ENCODE measurements around the gene HPSE2. TPM values are rescaled to one million over a fixed set of nuclear protein-coding genes. Genes with fewer than 3 reads are reported as not detected.

HPSE2 gene
- polyA plus RNA-seq, 2 of the 4 experiments (the other 2 are of a cell fraction) = not detected

DNA sequence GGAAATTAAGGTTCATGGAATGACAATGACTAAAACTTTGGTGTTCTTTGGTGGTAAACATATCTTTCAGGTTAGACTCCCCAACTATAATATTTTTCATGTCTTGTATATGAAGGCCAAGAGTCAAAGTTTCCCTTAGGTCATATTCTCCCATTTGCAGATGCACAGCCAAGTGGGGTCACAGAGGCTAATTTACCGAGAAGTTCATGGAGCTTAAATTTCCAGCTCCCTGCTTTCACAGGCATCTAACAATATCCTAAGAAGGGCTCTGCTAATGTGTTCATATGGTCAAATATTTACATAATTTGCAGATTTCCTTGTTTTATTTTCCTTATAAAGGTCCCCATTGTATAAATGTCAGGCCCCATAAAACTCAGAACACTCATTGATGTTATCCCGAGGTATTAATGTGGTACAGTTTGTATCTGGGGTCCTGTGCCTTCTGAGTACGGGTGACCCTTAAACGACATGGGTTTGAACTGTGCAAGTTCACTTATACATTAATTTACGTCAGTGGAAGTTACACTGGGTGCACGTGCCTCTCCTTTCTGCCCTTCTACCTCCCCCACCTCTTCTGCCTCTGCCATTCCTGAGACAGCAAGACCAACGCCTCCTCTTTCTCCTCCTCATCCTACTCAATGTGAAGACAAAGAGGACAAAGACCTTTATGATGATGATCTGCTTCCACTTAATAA is 603.0 kb downstream of the HPSE2 start (continued):
- no peak for TF ChIP-seq POLR2AphosphoS2 (conservative IDR thresholded peaks at IDR 0.05; ENCODE audit: low read length)
- TF ChIP-seq KDM1A (IDR thresholded peaks at IDR 0.05; ENCODE audit: low read depth) = no peak
- TF ChIP-seq MAZ (IDR thresholded peaks at IDR 0.05; ENCODE audit: borderline replicate concordance, low read depth, low read length) = no peak
- no peak for TF ChIP-seq ZSCAN20 (CRISPR knock-in tag; IDR thresholded peaks at IDR 0.05)
- no peak for TF ChIP-seq JUNB (IDR thresholded peaks at IDR 0.05)
- TF ChIP-seq, protein P1, sequence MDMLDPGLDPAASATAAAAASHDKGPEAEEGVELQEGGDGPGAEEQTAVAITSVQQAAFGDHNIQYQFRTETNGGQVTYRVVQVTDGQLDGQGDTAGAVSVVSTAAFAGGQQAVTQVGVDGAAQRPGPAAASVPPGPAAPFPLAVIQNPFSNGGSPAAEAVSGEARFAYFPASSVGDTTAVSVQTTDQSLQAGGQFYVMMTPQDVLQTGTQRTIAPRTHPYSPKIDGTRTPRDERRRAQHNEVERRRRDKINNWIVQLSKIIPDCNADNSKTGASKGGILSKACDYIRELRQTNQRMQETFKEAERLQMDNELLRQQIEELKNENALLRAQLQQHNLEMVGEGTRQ (IDR thresholded peaks at IDR 0.05) = no peak
- TF ChIP-seq, protein P2, sequence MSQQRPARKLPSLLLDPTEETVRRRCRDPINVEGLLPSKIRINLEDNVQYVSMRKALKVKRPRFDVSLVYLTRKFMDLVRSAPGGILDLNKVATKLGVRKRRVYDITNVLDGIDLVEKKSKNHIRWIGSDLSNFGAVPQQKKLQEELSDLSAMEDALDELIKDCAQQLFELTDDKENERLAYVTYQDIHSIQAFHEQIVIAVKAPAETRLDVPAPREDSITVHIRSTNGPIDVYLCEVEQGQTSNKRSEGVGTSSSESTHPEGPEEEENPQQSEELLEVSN (IDR thresholded peaks at IDR 0.05; ENCODE audit: borderline replicate concordance, low read depth) = no peak

DNA sequence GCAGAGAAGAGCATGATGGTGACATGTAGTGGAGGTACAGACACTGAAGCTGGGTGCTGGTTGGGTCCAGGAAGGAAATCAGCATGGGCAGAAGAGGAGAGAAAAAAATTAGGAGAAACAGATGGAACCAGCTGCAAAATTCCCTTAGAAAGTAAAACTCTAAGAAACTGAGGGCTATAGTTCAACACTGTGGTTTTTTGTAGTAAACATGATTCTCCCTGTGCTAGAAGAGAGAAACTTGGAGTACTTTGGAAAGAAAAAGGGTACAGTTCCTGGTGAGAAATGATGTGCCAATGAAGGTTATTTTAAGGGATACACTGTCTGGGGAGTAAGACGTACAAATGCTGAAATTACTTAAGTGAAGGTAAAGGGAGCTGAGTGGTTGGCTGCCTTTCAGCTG is 607.4 kb downstream of the HPSE2 start:
- ATAC-seq = no peak
- Histone ChIP-seq H3K9me3 (no peaks in the 10 kb centered on the region), H3K4me1 (no peaks in the 10 kb centered on the region), H3K4me2 (no peak overlapping the region), H3K4me3 (no peak overlapping the region), H3K27ac (no peak overlapping the region)
- 62% methylated on average over 1 of the region's 1 CpG for WGBS (ENCODE audit: missing lambda C conversion rate)
- TF ChIP-seq MAFK (IDR thresholded peaks at IDR 0.05; ENCODE audit: partially characterized antibody) (no peak), BCL3 (IDR thresholded peaks at IDR 0.05) (no peak), NFE2L2 (conservative IDR thresholded peaks at IDR 0.05; ENCODE audit: low read length) (no peak), HDAC2 (IDR thresholded peaks at IDR 0.05) (no peak), HEYL (CRISPR knock-in tag; IDR thresholded peaks at IDR 0.05) (no peak), ZC3H11A (IDR thresholded peaks at IDR 0.05) (no peak), FOXS1 (CRISPR knock-in tag; IDR thresholded peaks at IDR 0.05) (no peak), SMC3 (IDR thresholded peaks at IDR 0.05) (no peak), FOSB (CRISPR knock-in tag; IDR thresholded peaks at IDR 0.05) (no peak), KDM1A (IDR thresholded peaks at IDR 0.05; ENCODE audit: low read depth) (no peak)
- TF ChIP-seq, protein P3, sequence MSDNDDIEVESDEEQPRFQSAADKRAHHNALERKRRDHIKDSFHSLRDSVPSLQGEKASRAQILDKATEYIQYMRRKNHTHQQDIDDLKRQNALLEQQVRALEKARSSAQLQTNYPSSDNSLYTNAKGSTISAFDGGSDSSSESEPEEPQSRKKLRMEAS (IDR thresholded peaks at IDR 0.05) = no peak
- TF ChIP-seq, protein P4, sequence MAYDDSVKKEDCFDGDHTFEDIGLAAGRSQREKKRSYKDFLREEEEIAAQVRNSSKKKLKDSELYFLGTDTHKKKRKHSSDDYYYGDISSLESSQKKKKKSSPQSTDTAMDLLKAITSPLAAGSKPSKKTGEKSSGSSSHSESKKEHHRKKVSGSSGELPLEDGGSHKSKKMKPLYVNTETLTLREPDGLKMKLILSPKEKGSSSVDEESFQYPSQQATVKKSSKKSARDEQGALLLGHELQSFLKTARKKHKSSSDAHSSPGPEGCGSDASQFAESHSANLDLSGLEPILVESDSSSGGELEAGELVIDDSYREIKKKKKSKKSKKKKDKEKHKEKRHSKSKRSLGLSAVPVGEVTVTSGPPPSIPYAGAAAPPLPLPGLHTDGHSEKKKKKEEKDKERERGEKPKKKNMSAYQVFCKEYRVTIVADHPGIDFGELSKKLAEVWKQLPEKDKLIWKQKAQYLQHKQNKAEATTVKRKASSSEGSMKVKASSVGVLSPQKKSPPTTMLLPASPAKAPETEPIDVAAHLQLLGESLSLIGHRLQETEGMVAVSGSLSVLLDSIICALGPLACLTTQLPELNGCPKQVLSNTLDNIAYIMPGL (CRISPR knock-in tag; IDR thresholded peaks at IDR 0.05; ENCODE audit: borderline replicate concordance) = no peak
- TF ChIP-seq, protein P5, sequence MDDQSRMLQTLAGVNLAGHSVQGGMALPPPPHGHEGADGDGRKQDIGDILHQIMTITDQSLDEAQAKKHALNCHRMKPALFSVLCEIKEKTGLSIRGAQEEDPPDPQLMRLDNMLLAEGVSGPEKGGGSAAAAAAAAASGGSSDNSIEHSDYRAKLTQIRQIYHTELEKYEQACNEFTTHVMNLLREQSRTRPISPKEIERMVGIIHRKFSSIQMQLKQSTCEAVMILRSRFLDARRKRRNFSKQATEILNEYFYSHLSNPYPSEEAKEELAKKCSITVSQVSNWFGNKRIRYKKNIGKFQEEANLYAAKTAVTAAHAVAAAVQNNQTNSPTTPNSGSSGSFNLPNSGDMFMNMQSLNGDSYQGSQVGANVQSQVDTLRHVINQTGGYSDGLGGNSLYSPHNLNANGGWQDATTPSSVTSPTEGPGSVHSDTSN (IDR thresholded peaks at IDR 0.05) = no peak
- POLR2A ChIA-PET = no interaction called here
- DNase-seq (ENCODE audit: low read depth in 1 of 2, low spot score in 1 of 2) = no peak
- CTCF ChIA-PET = no interaction called here
- no peak for FAIRE-seq

DNA sequence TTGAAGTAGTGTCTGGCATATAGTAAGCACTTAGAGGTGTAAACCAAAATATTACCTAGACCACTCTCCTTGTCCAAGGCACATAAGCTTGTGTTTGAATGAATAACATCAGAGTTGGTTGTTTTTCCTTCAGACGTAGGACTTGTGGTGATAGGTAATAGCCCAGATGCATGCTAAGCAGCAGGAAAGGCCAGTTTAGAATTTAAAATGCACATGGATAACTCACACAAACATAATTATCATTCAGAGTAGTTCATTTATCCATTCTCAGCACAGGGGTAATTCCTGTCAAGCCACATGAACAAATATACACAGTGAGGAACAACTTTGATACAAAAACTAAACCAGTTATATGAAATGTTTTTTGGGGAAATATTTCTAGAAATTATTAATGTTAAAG is 607.9 kb downstream of the HPSE2 start:
- no peak for FAIRE-seq
- DNase-seq (ENCODE audit: low read depth in 1 of 2, low spot score in 1 of 2) = no peak

More for the DNA sequence above, 607.9 kb downstream of the HPSE2 start:
- no peak for ATAC-seq
- Histone ChIP-seq H3K4me1 (no peaks in the 10 kb centered on the region), H3K9me3 (no peaks in the 10 kb centered on the region), H3K27ac (no peak overlapping the region), H3K4me3 (no peak overlapping the region), H3K4me2 (no peak overlapping the region)
- TF ChIP-seq FOXS1 (CRISPR knock-in tag; IDR thresholded peaks at IDR 0.05) (no peak), BCL3 (IDR thresholded peaks at IDR 0.05) (no peak), REST (IDR thresholded peaks at IDR 0.05) (no peak), SREBF2 (IDR thresholded peaks at IDR 0.05) (no peak), JUNB (IDR thresholded peaks at IDR 0.05) (no peak), TP53 (CRISPR knock-in tag; IDR thresholded peaks at IDR 0.05) (no peak), TFCP2L1 (CRISPR knock-in tag; IDR thresholded peaks at IDR 0.05) (no peak), ZSCAN20 (CRISPR knock-in tag; IDR thresholded peaks at IDR 0.05) (no peak)
- TF ChIP-seq, protein P2 (IDR thresholded peaks at IDR 0.05; ENCODE audit: borderline replicate concordance, low read depth) = no peak
- WGBS (ENCODE audit: missing lambda C conversion rate) = 13% methylated on average over 1 of the region's 1 CpG
- ChIA-PET POLR2A (no interaction called here), CTCF (no interaction called here)

All from A549 (cell line).